K562 (cell line): ENCODE results near the gene SYNGR4. TPM values are rescaled to one million over a fixed set of nuclear protein-coding genes. Genes with fewer than 3 reads are reported as not detected.

Experiments used
- BACH1 ChIP-seq: fragments of 200-800 bp; sonication (Bioruptor generic); IDR thresholded peaks from 2 replicates; pipeline ENCODE4 v1.6.1; 2016; ENCODE audit warnings: missing genetic modification characterization, missing compliant biosample characterization
- CTCF ChIP-seq, 3 experiments: IDR thresholded peaks in 2 of 3; conservative IDR thresholded peaks in 1 of 3; 2 replicates each; pipeline ENCODE4 v1.5.1; 2011 to 2012; ENCODE audit warnings: low read length in 3 of 3, mild to moderate bottlenecking in 3 of 3, control low read depth in 2 of 3, improper control_type of control experiment in 1 of 3, inconsistent platforms in 1 of 3, low read depth in 1 of 3, mixed read lengths in 1 of 3, moderate library complexity in 1 of 3; ENCODE audit not compliant: insufficient read depth in 2 of 3
- DACH1 ChIP-seq: fragments of 450-650 bp; IDR thresholded peaks from 2 replicates; pipeline ENCODE4 v1.6.1; 2018; ENCODE audit not compliant: partially characterized antibody
- ESRRB ChIP-seq: fragments of 250-450 bp; sonication (Bioruptor Pico); IDR thresholded peaks from 2 replicates; pipeline ENCODE4 v1.5.0; 2020; ENCODE audit warnings: mild to moderate bottlenecking, moderate library complexity, borderline replicate concordance
- ETS1 ChIP-seq: conservative IDR thresholded peaks from 2 replicates; pipeline ENCODE4 v1.6.1; 2011; ENCODE audit warnings: low read depth, mild to moderate bottlenecking, low read length; ENCODE audit not compliant: control insufficient read depth
- ETV6 ChIP-seq, 3 experiments: fragments of 150-350 bp in 1 of 3; sonication (generic) in 1 of 3; formaldehyde crosslinking in 1 of 3; IDR thresholded peaks; 2 replicates each; pipeline versions ENCODE4 v1.6.1 to v1.8.0; 2014 to 2022; ENCODE audit warnings: borderline replicate concordance in 2 of 3, low read depth in 2 of 3, antibody characterized with exemption in 1 of 3, low read length in 1 of 3, mild to moderate bottlenecking in 1 of 3, missing genetic modification reagents in 1 of 3
- NFIX ChIP-seq: fragments of 250-450 bp; sonication (Bioruptor Pico); IDR thresholded peaks from 2 replicates; pipeline ENCODE4 v1.4.0; 2020; ENCODE audit warnings: low read depth, mild to moderate bottlenecking, moderate library complexity
- RBM14 ChIP-seq: fragments of 200-400 bp; formaldehyde crosslinking; IDR thresholded peaks from 2 replicates; pipeline ENCODE4 v1.6.1; 2018; ENCODE audit warnings: low read depth, mild to moderate bottlenecking, low read length, moderate library complexity, borderline replicate concordance; ENCODE audit not compliant: insufficient read depth
- RBM22 ChIP-seq: fragments of 200-400 bp; formaldehyde crosslinking; IDR thresholded peaks from 2 replicates; pipeline ENCODE4 v1.6.1; 2018; ENCODE audit warnings: low read length, low read depth; ENCODE audit not compliant: poor library complexity, severe bottlenecking
- TFAM ChIP-seq: fragments of 250-450 bp; sonication (Bioruptor Pico); conservative IDR thresholded peaks from 2 replicates; pipeline ENCODE4 v1.5.0; 2021; ENCODE audit warnings: mild to moderate bottlenecking, moderate library complexity
- THRB ChIP-seq: fragments of 450-650 bp; formaldehyde crosslinking; conservative IDR thresholded peaks from 2 replicates; pipeline ENCODE4 v1.4.0; 2022; ENCODE audit warnings: mild to moderate bottlenecking, missing genetic modification characterization
- ZBTB8A ChIP-seq: fragments of 450-650 bp; IDR thresholded peaks from 2 replicates; pipeline ENCODE4 v1.6.1; 2018; ENCODE audit warnings: mild to moderate bottlenecking, moderate library complexity; ENCODE audit not compliant: partially characterized antibody
- ZNF407 ChIP-seq: fragments of 450-650 bp; IDR thresholded peaks from 2 replicates; pipeline ENCODE4 v1.6.1; 2016; ENCODE audit warnings: low read depth
- ZNF431 ChIP-seq: sonication (generic); formaldehyde crosslinking; IDR thresholded peaks from 2 replicates; pipeline ENCODE4 v1.8.0; 2022; ENCODE audit warnings: mild to moderate bottlenecking, missing genetic modification reagents
- ZNF780A ChIP-seq: fragments of 250-450 bp; sonication (Bioruptor Pico); IDR thresholded peaks from 2 replicates; pipeline ENCODE4 v1.5.0; 2021; ENCODE audit warnings: mild to moderate bottlenecking
- polyA plus RNA-seq, 8 experiments: library from polyadenylated mRNA; depleted of rRNA in 4 of 8; stranded (reverse) in 5 of 8; unstranded in 3 of 8; fragments of >200 nt; fragmentation: Nextera tagmentation in 2 of 8; fragmentation: Illumina TruSeq in 1 of 8; extraction: Ambion mirVana in 2 of 8; extraction: Trizol in 1 of 8; gene quantifications; 2 replicates each; pipeline versions ENCODE4 v1.2.1 to v1.2.3, GENCODE V29; 2011 to 2014; ENCODE audit warnings: inconsistent platforms in 1 of 8, missing spikeins in 1 of 8
- total RNA-seq, 7 experiments: library from RNA; depleted of rRNA in 6 of 7; stranded (reverse); fragments of >200 nt in 6 of 7; fragmentation: Illumina TruSeq in 2 of 7; extraction: Trizol in 2 of 7; gene quantifications; 2 replicates each; pipeline versions ENCODE4 v1.2.1 to v1.2.3, GENCODE V29; 2011 to 2021; ENCODE audit warnings: low replicate concordance in 1 of 7

Gene SYNGR4
- total and polyA plus RNA-seq, 9 of the 15 experiments (the other 6 are each of a cell fraction or from before 2014, with no cell fraction given), result 0.07 to 0.14 TPM; not detected in 7

- TF ChIP-seq ETS1 (no peak), RBM14 (no peak), DACH1 (peak; percentile 38), RBM22 (no peak), NFIX (CRISPR knock-in tag) (no peak), ESRRB (CRISPR knock-in tag) (no peak), THRB (CRISPR knock-in tag) (0 out of 2 replicates have a peak, but pooled peaks have one; percentile 44), CTCF (IDR thresholded peaks at IDR 0.05 in 2 of 3, conservative IDR thresholded peaks at IDR 0.05 in 1 of 3; ENCODE audit: insufficient read depth in 2 of 3, low read depth in 1 of 3, low read length in 3 of 3) (peak; percentile 86 to 94 (median 91)), ZNF407 (no peak), ZNF780A (CRISPR knock-in tag) (no peak), ZNF431 (CRISPR knock-in tag) (no peak), ZBTB8A (no peak), BACH1 (tag) (no peak), ETV6 (IDR thresholded peaks at IDR 0.05; ENCODE audit: borderline replicate concordance in 1 of 2, low read depth in 2 of 2, low read length in 1 of 2) (no peak), ETV6 (CRISPR knock-in tag; IDR thresholded peaks at IDR 0.05; ENCODE audit: borderline replicate concordance) (no peak), TFAM (no peak)
Observed at GRCh38 chr19:48351341-48351752, 12.8 kb upstream of the SYNGR4 start (continued).
